Smooth muscle cell (in vitro differentiated cells): Measurements from ENCODE around the gene VIPR2. TPM values are rescaled to one million over a fixed set of nuclear protein-coding genes. Genes with fewer than 3 reads are reported as not detected.

Experiments
- DNase-seq: peaks from one replicate; lab custom pipeline; 2025; ENCODE audit not compliant: unreplicated experiment; lab: John Stamatoyannopoulos, UW
- H2AFZ ChIP-seq: fragments of 200-600 bp; sonication (generic); 2 replicates; pipeline ENCODE4 v1.6.0; 2016; ENCODE audit warnings: antibody characterized with exemption, low read depth, mild to moderate bottlenecking
- H3F3A ChIP-seq: fragments of 200-600 bp; sonication (generic); 2 replicates; pipeline ENCODE4 v1.6.0; 2017; ENCODE audit warnings: antibody characterized with exemption, low read depth
- H3K27ac ChIP-seq: fragments of 200-600 bp; sonication (generic); 2 replicates; pipeline ENCODE4 v1.5.1; 2016; ENCODE audit warnings: low read depth, mild to moderate bottlenecking
- H3K27me3 ChIP-seq: fragments of 200-600 bp; sonication (generic); 2 replicates; pipeline ENCODE4 v1.6.1; 2016; ENCODE audit warnings: low read depth, mild to moderate bottlenecking
- H3K36me3 ChIP-seq: fragments of 200-600 bp; sonication (generic); 2 replicates; pipeline ENCODE4 v1.5.1; 2016; ENCODE audit warnings: low read depth
- H3K4me1 ChIP-seq: fragments of 200-600 bp; sonication (generic); 2 replicates; pipeline ENCODE4 v1.5.1; 2016; ENCODE audit warnings: low read depth
- H3K4me2 ChIP-seq: fragments of 200-600 bp; sonication (generic); 2 replicates; pipeline ENCODE4 v1.6.0; 2016; ENCODE audit warnings: mild to moderate bottlenecking
- H3K4me3 ChIP-seq: fragments of 200-600 bp; sonication (generic); 2 replicates; pipeline ENCODE4 v1.5.1; 2016; ENCODE audit warnings: mild to moderate bottlenecking
- H3K79me2 ChIP-seq: fragments of 200-600 bp; sonication (generic); 2 replicates; pipeline ENCODE4 v1.6.0; 2016; ENCODE audit warnings: low read depth, mild to moderate bottlenecking
- H3K9ac ChIP-seq: fragments of 200-600 bp; sonication (generic); 2 replicates; pipeline ENCODE4 v1.6.0; 2016; ENCODE audit warnings: low read depth
- H3K9me3 ChIP-seq: fragments of 200-600 bp; sonication (generic); replicated peaks from 2 replicates; pipeline ENCODE4 v1.5.1; 2016; ENCODE audit warnings: low read depth
- H4K20me1 ChIP-seq: fragments of 200-600 bp; sonication (generic); 2 replicates; pipeline ENCODE4 v1.6.0; 2016; ENCODE audit warnings: low read depth
- CTCF ChIP-seq: fragments of 200-600 bp; sonication (generic); IDR thresholded peaks from 2 replicates; pipeline ENCODE4 v1.5.1; 2017; ENCODE audit warnings: borderline replicate concordance, mild to moderate bottlenecking, antibody characterized with exemption; ENCODE audit not compliant: insufficient read depth, poor library complexity, severe bottlenecking
- WGBS: methylation state at CpG from one replicate; pipeline ENCODE4 v1.1.7; 2016; ENCODE audit warnings: low lambda C conversion rate; 5-methylcytosine and 5-hydroxymethylcytosine counted together
- polyA plus RNA-seq: library from polyadenylated mRNA; unstranded; fragments of >200 nt; fragmentation: Nextera tagmentation; extraction: Ambion mirVana; gene quantifications from 2 replicates; pipeline ENCODE4 v1.2.1, GENCODE V29; 2016
- total RNA-seq: library from RNA; depleted of rRNA; stranded (reverse); fragments of >200 nt; gene quantifications from 2 replicates; pipeline ENCODE4 v1.2.3, GENCODE V29; 2014

Gene VIPR2
- total and polyA plus RNA-seq, 2 experiments from 2014 or later: not detected

GRCh38 chr7:159020987-159021386 lies 123.7 kb downstream of the VIPR2 start:
- no peak for TF ChIP-seq CTCF
- Histone ChIP-seq H3K27ac (no peak overlapping the region), H3F3A (no peaks in the 10 kb centered on the region), H3K4me2 (no peak overlapping the region), H3K27me3 (no peaks in the 10 kb centered on the region), H3K4me3 (no peak overlapping the region), H3K36me3 (no peaks in the 10 kb centered on the region), H2AFZ (no peak overlapping the region), H3K4me1 (peaks cover 7% of the 10 kb centered on the region), H3K9ac (no peak overlapping the region), H3K79me2 (no peaks in the 10 kb centered on the region), H3K9me3 (no peaks in the 10 kb centered on the region), H4K20me1 (no peaks in the 10 kb centered on the region)
- 48% methylated on average over 6 of the region's 6 CpGs for WGBS
- DNase-seq: no peak

GRCh38 chr7:159019111-159019510 lies 125.6 kb downstream of the VIPR2 start:
- DNase-seq: no peak
- Histone ChIP-seq H3K4me1 (no peaks in the 10 kb centered on the region), H3K27ac (no peak overlapping the region), H3F3A (no peaks in the 10 kb centered on the region), H2AFZ (no peak overlapping the region), H3K9me3 (no peaks in the 10 kb centered on the region), H3K9ac (no peak overlapping the region), H3K4me2 (no peak overlapping the region), H3K4me3 (no peak overlapping the region), H3K36me3 (no peaks in the 10 kb centered on the region), H4K20me1 (no peaks in the 10 kb centered on the region), H3K27me3 (no peaks in the 10 kb centered on the region), H3K79me2 (no peaks in the 10 kb centered on the region)
- 86% methylated on average over 5 of the region's 5 CpGs for WGBS
- TF ChIP-seq CTCF: no peak

GRCh38 chr7:159017741-159018140 lies 126.9 kb downstream of the VIPR2 start:
- H2AFZ ChIP-seq: no peak overlapping the region
- DNase-seq: no peak
- no peak overlapping the region for H3K27ac ChIP-seq
- WGBS: 92% methylated on average over 3 of the region's 3 CpGs
- H3K79me2 ChIP-seq: no peaks in the 10 kb centered on the region
- H3K36me3 ChIP-seq: no peaks in the 10 kb centered on the region
- no peaks in the 10 kb centered on the region for H3F3A ChIP-seq
- H3K4me3 ChIP-seq: no peak overlapping the region
- H3K4me1 ChIP-seq: no peaks in the 10 kb centered on the region
- H3K9ac ChIP-seq: no peak overlapping the region
- no peak overlapping the region for H3K4me2 ChIP-seq
- no peak for TF ChIP-seq CTCF
- H3K27me3 ChIP-seq: no peaks in the 10 kb centered on the region
- H4K20me1 ChIP-seq: no peaks in the 10 kb centered on the region
- no peaks in the 10 kb centered on the region for H3K9me3 ChIP-seq

- Histone ChIP-seq H2AFZ (no peak overlapping the region), H3F3A (no peaks in the 10 kb centered on the region), H3K4me2 (no peak overlapping the region), H3K27me3 (no peaks in the 10 kb centered on the region), H3K27ac (no peak overlapping the region), H3K79me2 (no peaks in the 10 kb centered on the region), H3K9ac (no peak overlapping the region), H4K20me1 (no peaks in the 10 kb centered on the region), H3K9me3 (no peaks in the 10 kb centered on the region), H3K36me3 (no peaks in the 10 kb centered on the region), H3K4me3 (no peak overlapping the region), H3K4me1 (no peaks in the 10 kb centered on the region)
- WGBS: 95% methylated on average over 10 of the region's 10 CpGs
- no peak for TF ChIP-seq CTCF
- DNase-seq: no peak
Measured at GRCh38 chr7:159017210-159017609, 127.5 kb downstream of the VIPR2 start.
